K562 (cell line): ENCODE measurements around the gene CBFA2T2. TPM values are rescaled to one million over a fixed set of nuclear protein-coding genes. Genes with fewer than 3 reads are reported as not detected.

Experiments
- ATAC-seq: fragments of 200-7000 bp; cut with Tn5 transposase; 3 replicates; pipeline ENCODE4 v1.9.1; 2020; ENCODE audit warnings: moderate library complexity
- BruUV-seq: library from RNA; stranded (reverse); fragments of 400-500 nt; replicated peaks from 2 replicates; lab custom pipeline; 2021; lab: Mats Ljungman, UMichigan
- CTCF ChIA-PET: fragments of 300-600 bp; formaldehyde crosslinking; extraction: SDS; loops from one replicate; lab custom pipeline; 2021; ENCODE audit warnings: low intra/inter-chr PET ratio; lab: Yijun Ruan, JAX
- POLR2A ChIA-PET: fragments of 300-600, 350-650 bp; sonication (Branson Sonifier 250); formaldehyde crosslinking; extraction: SDS; loops from one replicate; lab custom pipeline; 2021; ENCODE audit warnings: antibody characterized with exemption, inconsistent platforms; lab: Yijun Ruan, JAX
- DNase-seq, 4 experiments: peaks; one replicate each; pipeline versions ENCODE4 v3.0.0 to v3.0.0-alpha.2; 2011 to 2018; ENCODE audit warnings: low spot score in 3 of 4, mixed read lengths in 3 of 4; ENCODE audit errors: extremely low read depth in 1 of 4
- FAIRE-seq: peaks from 2 replicates; lab custom pipeline; 2011; peaks lifted over from hg19 to GRCh38; lab: Jason Lieb, UNC
- H2AFZ ChIP-seq: 2 replicates; pipeline ENCODE4 v1.6.0; 2011; ENCODE audit warnings: low read depth, low read length, control low read depth, inconsistent platforms
- H3K27ac ChIP-seq: fragments of 200-600 bp; 3 replicates; pipeline ENCODE4 v1.8.0; 2011; ENCODE audit warnings: low read depth, mild to moderate bottlenecking, control low read depth, inconsistent platforms, low read length, moderate library complexity, mixed read lengths; ENCODE audit errors: extremely low read depth
- H3K27me3 ChIP-seq, 2 experiments: fragments of 300-600 bp in 1 of 2; 2 replicates in 1 of 2; 3 replicates in 1 of 2; pipeline versions ENCODE4 v1.6.0 to v1.8.0; 2011; ENCODE audit warnings: inconsistent platforms in 2 of 2, low read length in 2 of 2, mild to moderate bottlenecking in 1 of 2, mixed read lengths in 1 of 2, moderate library complexity in 1 of 2; ENCODE audit not compliant: control insufficient read depth in 2 of 2, insufficient read depth in 2 of 2
- H3K36me3 ChIP-seq: fragments of 300-600 bp; 3 replicates; pipeline ENCODE4 v1.8.0; 2011; ENCODE audit warnings: mild to moderate bottlenecking, low read length, inconsistent platforms; ENCODE audit not compliant: control insufficient read depth, insufficient read depth
- H3K4me1 ChIP-seq, 2 experiments: fragments of 200-600 bp in 1 of 2; replicated peaks in 1 of 2; 2 replicates in 1 of 2; 3 replicates in 1 of 2; pipeline versions ENCODE4 v1.5.1 to v1.8.0; 2011; ENCODE audit warnings: inconsistent platforms in 2 of 2, low read length in 2 of 2, mild to moderate bottlenecking in 1 of 2, mixed read lengths in 1 of 2, moderate library complexity in 1 of 2; ENCODE audit not compliant: control insufficient read depth in 2 of 2, insufficient read depth in 2 of 2
- H3K4me2 ChIP-seq: 2 replicates; pipeline ENCODE4 v1.6.1; 2011; ENCODE audit warnings: low read length, control low read depth, inconsistent platforms, mixed read lengths; ENCODE audit not compliant: insufficient read depth
- H3K4me3 ChIP-seq: fragments of 200-600 bp; sonication (generic), shearing (Covaris generic); 2 replicates; pipeline ENCODE4 v1.5.1; 2016; ENCODE audit warnings: control low read depth, inconsistent platforms
- H3K79me2 ChIP-seq: fragments of 200-600 bp; 3 replicates; pipeline ENCODE4 v1.8.0; 2011; ENCODE audit warnings: low read length, inconsistent platforms; ENCODE audit not compliant: control insufficient read depth, insufficient read depth
- H3K9ac ChIP-seq, 2 experiments: 2 replicates each; pipeline versions ENCODE4 v1.6.0 to v1.6.1; 2011; ENCODE audit warnings: low read depth in 2 of 2, low read length in 2 of 2, control low read depth in 1 of 2, inconsistent platforms in 1 of 2, mild to moderate bottlenecking in 1 of 2, mixed read lengths in 1 of 2; ENCODE audit not compliant: insufficient read depth in 1 of 2
- H3K9me1 ChIP-seq: one replicate; pipeline ENCODE4 v1.6.0; 2011; ENCODE audit warnings: inconsistent platforms, mild to moderate bottlenecking, low read length, moderate library complexity; ENCODE audit not compliant: control insufficient read depth, insufficient read depth
- H3K9me3 ChIP-seq: replicated peaks from 2 replicates; pipeline ENCODE4 v1.5.1; 2011; ENCODE audit warnings: low read depth, low read length, inconsistent platforms; ENCODE audit not compliant: control insufficient read depth, insufficient read depth
- H4K20me1 ChIP-seq: replicated peaks from 2 replicates; pipeline ENCODE4 v1.6.1; 2011; ENCODE audit warnings: low read length, inconsistent platforms, mixed read lengths; ENCODE audit not compliant: control insufficient read depth, insufficient read depth
- ARID4B ChIP-seq: sonication (generic); formaldehyde crosslinking; IDR thresholded peaks from 2 replicates; pipeline ENCODE4 v1.8.0; 2022; ENCODE audit warnings: mild to moderate bottlenecking, missing genetic modification reagents
- CTBP1 ChIP-seq: fragments of 450-650 bp; IDR thresholded peaks from 2 replicates; pipeline ENCODE4 v1.6.1; 2016; ENCODE audit warnings: borderline replicate concordance
- MAX ChIP-seq: sonication (generic); formaldehyde crosslinking; IDR thresholded peaks from 2 replicates; pipeline ENCODE4 v1.9.0; 2022; ENCODE audit warnings: mild to moderate bottlenecking, missing genetic modification reagents
- MYC ChIP-seq, 2 experiments: fragments of 250-450 bp in 1 of 2; sonication (Bioruptor Pico) in 1 of 2; IDR thresholded peaks; 2 replicates each; pipeline versions ENCODE4 v1.5.1 to v1.6.1; 2012 to 2021; ENCODE audit warnings: low read depth in 2 of 2, borderline replicate concordance in 1 of 2, improper control_type of control experiment in 1 of 2, low read length in 1 of 2, mild to moderate bottlenecking in 1 of 2, moderate library complexity in 1 of 2
- SIN3A ChIP-seq, 2 experiments: fragments of 150-350 bp in 1 of 2; IDR thresholded peaks; 2 replicates each; pipeline ENCODE4 v1.6.1; 2011 to 2016; ENCODE audit warnings: borderline replicate concordance in 2 of 2, low read depth in 2 of 2, low read length in 2 of 2, mild to moderate bottlenecking in 2 of 2, moderate library complexity in 2 of 2; ENCODE audit not compliant: control insufficient read depth in 1 of 2
- ZBTB7A ChIP-seq: IDR thresholded peaks from 2 replicates; pipeline ENCODE4 v1.6.1; 2011; ENCODE audit warnings: low read depth, mild to moderate bottlenecking, low read length, moderate library complexity, borderline replicate concordance; ENCODE audit not compliant: control insufficient read depth
- ZNF23 ChIP-seq: fragments of 250-450 bp; sonication (Bioruptor Pico); IDR thresholded peaks from 2 replicates; pipeline ENCODE4 v1.4.0; 2020; ENCODE audit warnings: mild to moderate bottlenecking
- ZNF263 ChIP-seq: sonication (generic); formaldehyde crosslinking; IDR thresholded peaks from 2 replicates; pipeline ENCODE4 v1.8.0; 2022; ENCODE audit warnings: mild to moderate bottlenecking, missing genetic modification reagents, borderline replicate concordance
- WGBS: fragments of 100-300 bp; shearing (Covaris generic); methylation state at CpG from one replicate; pipeline ENCODE4 v1.1.6; 2016; ENCODE audit warnings: low coverage, mixed read lengths; ENCODE audit not compliant: insufficient coverage; ENCODE audit errors: missing lambda C conversion rate; 5-methylcytosine and 5-hydroxymethylcytosine counted together
- in situ Hi-C: fragments of 300-500 bp; cut with MboI; formaldehyde crosslinking; loops from 4 replicates; pipeline ENCODE4 v1.15.0; 2018; ENCODE audit warnings: inconsistent platforms, mixed read lengths
- intact Hi-C: fragments of 100-400 bp; cut with micrococcal nuclease; formaldehyde crosslinking; loops from 2 replicates; pipeline ENCODE4 v1.14.2; 2022
- polyA plus RNA-seq, 8 experiments: library from polyadenylated mRNA; depleted of rRNA in 4 of 8; stranded (reverse) in 5 of 8; unstranded in 3 of 8; fragments of >200 nt; fragmentation: Nextera tagmentation in 2 of 8; fragmentation: Illumina TruSeq in 1 of 8; extraction: Ambion mirVana in 2 of 8; extraction: Trizol in 1 of 8; gene quantifications; 2 replicates each; pipeline versions ENCODE4 v1.2.1 to v1.2.3, GENCODE V29; 2011 to 2014; ENCODE audit warnings: inconsistent platforms in 1 of 8, missing spikeins in 1 of 8
- total RNA-seq, 7 experiments: library from RNA; depleted of rRNA in 6 of 7; stranded (reverse); fragments of >200 nt in 6 of 7; fragmentation: Illumina TruSeq in 2 of 7; extraction: Trizol in 2 of 7; gene quantifications; 2 replicates each; pipeline versions ENCODE4 v1.2.1 to v1.2.3, GENCODE V29; 2011 to 2021; ENCODE audit warnings: low replicate concordance in 1 of 7
- TF ChIP-seq, protein P1 (sequence below), 3 experiments: IDR thresholded peaks in 2 of 3; conservative IDR thresholded peaks in 1 of 3; 2 replicates each; pipeline ENCODE4 v1.5.1; 2011 to 2012; ENCODE audit warnings: low read length in 3 of 3, mild to moderate bottlenecking in 3 of 3, control low read depth in 2 of 3, improper control_type of control experiment in 1 of 3, inconsistent platforms in 1 of 3, low read depth in 1 of 3, mixed read lengths in 1 of 3, moderate library complexity in 1 of 3; ENCODE audit not compliant: insufficient read depth in 2 of 3

Gene CBFA2T2
- total and polyA plus RNA-seq, 9 of the 15 experiments (the other 6 are each of a cell fraction or from before 2014, with no cell fraction given), result 0.27 to 9.6 (median 5.8) TPM

DNA sequence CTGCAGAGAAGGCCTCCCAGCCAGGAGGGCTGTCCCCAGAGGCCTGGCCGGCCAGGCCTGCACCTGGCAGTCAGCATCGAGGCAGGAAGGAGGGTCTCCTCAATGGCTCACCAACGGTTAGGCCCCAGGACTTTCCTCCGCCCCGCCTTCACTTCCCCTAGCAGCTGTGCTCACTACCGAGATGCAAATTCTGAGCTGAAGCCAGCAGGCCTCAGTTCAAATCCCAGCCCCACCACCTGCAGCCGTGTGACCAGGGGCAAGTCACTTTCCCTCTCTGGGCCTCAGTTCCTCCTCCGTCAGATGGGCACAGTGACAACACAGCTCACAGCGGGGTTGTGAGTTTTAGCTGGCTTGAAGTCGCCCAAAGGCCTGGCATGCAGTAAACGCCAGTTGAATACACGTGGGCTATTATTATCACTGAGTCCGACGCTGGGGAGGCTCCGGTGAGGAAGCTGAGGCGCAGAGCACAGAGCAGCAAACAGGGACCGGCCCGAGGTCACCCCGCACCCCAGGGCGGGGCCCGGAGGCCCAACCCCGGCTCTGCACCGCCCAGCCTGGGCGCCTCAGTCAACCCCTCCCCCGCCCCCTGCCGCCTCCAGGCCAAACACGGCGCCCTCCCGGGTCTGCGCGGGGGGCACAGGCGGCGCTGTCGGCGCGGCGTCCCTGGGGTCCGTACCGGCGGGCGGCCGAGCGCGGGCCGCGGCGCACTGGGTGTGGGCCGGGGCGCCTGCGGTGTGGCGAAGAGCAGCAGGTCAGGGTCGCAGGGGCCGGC lies 195.6 kb downstream of the CBFA2T2 start:
- 2% methylated on average over 48 of the region's 53 CpGs for WGBS
- DNase-seq, result peak; percentile 87 to 93 (median 90)
- no peaks in the 10 kb centered on the region for H3K9me3 ChIP-seq
- no peaks in the 10 kb centered on the region for H3K9me1 ChIP-seq
- H4K20me1 ChIP-seq, result peaks cover 25% of the 10 kb centered on the region; the same call in 1 of the 2 replicates
- peak; percentile 78 for ATAC-seq
- H3K36me3 ChIP-seq, result peaks cover 13% of the 10 kb centered on the region; the same call in 1 of the 3 replicates
- intact Hi-C loops, result loop anchor here (5.0 kb wide), 2 partner anchors 47 to 127 kb away; partner anchors contain the start of genes CHMP4B and ZNF341
- TSS peak; percentile 64 for BruUV-seq
- H3K27ac ChIP-seq, result peak overlapping the region; percentile 76
- peak overlapping the region; percentile 94 for H3K4me2 ChIP-seq
- H3K4me1 ChIP-seq, result peaks cover 40 to 57% of the 10 kb centered on the region in 2 experiments
- peak; percentile 19 for FAIRE-seq
- no peaks in the 10 kb centered on the region for H3K27me3 ChIP-seq
- in situ Hi-C loops, result no loop called here
- H3K9ac ChIP-seq, result peak overlapping the region; percentile 75 to 95
- ChIA-PET CTCF (interaction anchor here (0.9 kb wide), 1 partner anchor 47 kb away, joined by 4 read pairs; the partner anchor contains the start of gene ZNF341), POLR2A (interaction anchor here (0.6 to 2.5 kb wide), 10 partner anchors 10 to 196 kb away, joined by 3 to 17 read pairs (median 4); partner anchors contain the start of genes ACTL10, CBFA2T2 and NECAB3)
- peaks cover 35% of the 10 kb centered on the region for H3K79me2 ChIP-seq
- peak overlapping the region; percentile 59; the same call in 1 of the 2 replicates for H2AFZ ChIP-seq
- peak overlapping the region; percentile 65 for H3K4me3 ChIP-seq
- TF ChIP-seq ZBTB7A, result peak; percentile 94
- no peak; the same call in 1 of the 2 replicates for TF ChIP-seq MYC (IDR thresholded peaks at IDR 0.05; ENCODE audit: low read depth, low read length)
- TF ChIP-seq MYC (CRISPR knock-in tag; IDR thresholded peaks at IDR 0.05; ENCODE audit: borderline replicate concordance, low read depth), result peak; percentile 66; the same call in 1 of the 2 replicates
- 0 out of 2 replicates have a peak, but pooled peaks have one; percentile 34 for TF ChIP-seq ZNF263 (CRISPR knock-in tag)
- 0 out of 2 replicates have a peak, but pooled peaks have one; percentile 15 for TF ChIP-seq CTBP1
- peak; percentile 65 to 77; a peak in 2 of 4 replicates for TF ChIP-seq SIN3A (IDR thresholded peaks at IDR 0.05; ENCODE audit: borderline replicate concordance in 2 of 2, control insufficient read depth in 1 of 2, low read depth in 2 of 2, low read length in 2 of 2)
- no peak for TF ChIP-seq ZNF23 (CRISPR knock-in tag)
- TF ChIP-seq ARID4B (CRISPR knock-in tag), result peak; percentile 20; the same call in 1 of the 2 replicates
- TF ChIP-seq MAX (CRISPR knock-in tag), result peak; percentile 54; the same call in 1 of the 2 replicates
- TF ChIP-seq, protein P1, sequence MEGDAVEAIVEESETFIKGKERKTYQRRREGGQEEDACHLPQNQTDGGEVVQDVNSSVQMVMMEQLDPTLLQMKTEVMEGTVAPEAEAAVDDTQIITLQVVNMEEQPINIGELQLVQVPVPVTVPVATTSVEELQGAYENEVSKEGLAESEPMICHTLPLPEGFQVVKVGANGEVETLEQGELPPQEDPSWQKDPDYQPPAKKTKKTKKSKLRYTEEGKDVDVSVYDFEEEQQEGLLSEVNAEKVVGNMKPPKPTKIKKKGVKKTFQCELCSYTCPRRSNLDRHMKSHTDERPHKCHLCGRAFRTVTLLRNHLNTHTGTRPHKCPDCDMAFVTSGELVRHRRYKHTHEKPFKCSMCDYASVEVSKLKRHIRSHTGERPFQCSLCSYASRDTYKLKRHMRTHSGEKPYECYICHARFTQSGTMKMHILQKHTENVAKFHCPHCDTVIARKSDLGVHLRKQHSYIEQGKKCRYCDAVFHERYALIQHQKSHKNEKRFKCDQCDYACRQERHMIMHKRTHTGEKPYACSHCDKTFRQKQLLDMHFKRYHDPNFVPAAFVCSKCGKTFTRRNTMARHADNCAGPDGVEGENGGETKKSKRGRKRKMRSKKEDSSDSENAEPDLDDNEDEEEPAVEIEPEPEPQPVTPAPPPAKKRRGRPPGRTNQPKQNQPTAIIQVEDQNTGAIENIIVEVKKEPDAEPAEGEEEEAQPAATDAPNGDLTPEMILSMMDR (IDR thresholded peaks at IDR 0.05 in 2 of 3, conservative IDR thresholded peaks at IDR 0.05 in 1 of 3; ENCODE audit: insufficient read depth in 2 of 3, low read depth in 1 of 3, low read length in 3 of 3), result peak in 2 of 3 experiments; percentile 1 to 37; a peak in 1 of 6 replicates
